ENCODE measurements around the gene BBOX1.
"Not testable (repeated sequence)": the region's sequence is repeated elsewhere in the genome, so short reads cannot be mapped to it uniquely, and the experiment has no call there.

BBOX1 gene, protein sequence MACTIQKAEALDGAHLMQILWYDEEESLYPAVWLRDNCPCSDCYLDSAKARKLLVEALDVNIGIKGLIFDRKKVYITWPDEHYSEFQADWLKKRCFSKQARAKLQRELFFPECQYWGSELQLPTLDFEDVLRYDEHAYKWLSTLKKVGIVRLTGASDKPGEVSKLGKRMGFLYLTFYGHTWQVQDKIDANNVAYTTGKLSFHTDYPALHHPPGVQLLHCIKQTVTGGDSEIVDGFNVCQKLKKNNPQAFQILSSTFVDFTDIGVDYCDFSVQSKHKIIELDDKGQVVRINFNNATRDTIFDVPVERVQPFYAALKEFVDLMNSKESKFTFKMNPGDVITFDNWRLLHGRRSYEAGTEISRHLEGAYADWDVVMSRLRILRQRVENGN

DNA sequence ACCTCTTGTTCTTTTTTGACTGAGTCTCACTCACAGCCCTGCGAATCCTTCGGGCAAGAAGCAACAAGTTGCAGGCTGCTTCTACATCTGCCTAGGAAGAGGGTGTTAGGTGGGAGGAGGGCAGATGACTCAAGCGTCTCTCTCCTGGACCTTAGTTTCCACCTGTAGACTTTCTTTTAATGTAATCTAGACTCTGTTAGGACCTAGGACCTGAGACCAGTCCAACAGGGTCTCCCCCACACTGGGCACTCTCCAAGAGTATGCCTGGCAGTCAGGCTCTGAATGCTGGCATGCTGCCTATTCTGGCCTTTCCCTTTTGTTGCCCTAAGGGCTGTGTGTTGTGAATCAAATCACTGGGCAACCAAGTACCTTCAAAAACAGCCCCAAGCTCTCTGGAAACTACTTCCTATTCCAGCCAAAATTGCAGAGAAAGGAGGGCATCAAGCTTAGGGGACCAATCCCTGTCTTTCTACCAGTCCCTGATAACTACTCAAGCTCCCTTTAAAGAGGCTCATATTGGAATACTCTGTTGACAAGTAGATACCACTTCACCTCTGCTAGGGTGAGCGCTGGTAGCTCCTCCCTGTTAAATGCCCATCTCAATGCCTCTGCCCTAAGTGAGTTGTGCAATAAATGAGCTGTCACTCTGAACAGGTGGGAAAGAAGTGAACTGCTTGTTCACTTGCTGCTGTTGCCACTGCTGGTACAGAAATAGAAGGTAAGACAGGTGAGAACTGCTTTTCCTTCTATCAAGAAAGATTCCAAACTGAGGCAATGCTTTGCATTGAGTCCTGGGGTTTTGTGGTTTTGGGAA is at the start of gene BBOX1:
Gene BBOX1 (plus strand): TSS at position 514 of the 814 bp plus-strand sequence. CDS start 14,616 bp downstream, outside the sequence.
- DNase-seq (ENCODE audit: low spot score), result no peak

GRCh38 chr11:26992031-26992541 is 48.5 kb upstream of the BBOX1 start:
- DNase-seq (ENCODE audit: low spot score), result no peak

DNA sequence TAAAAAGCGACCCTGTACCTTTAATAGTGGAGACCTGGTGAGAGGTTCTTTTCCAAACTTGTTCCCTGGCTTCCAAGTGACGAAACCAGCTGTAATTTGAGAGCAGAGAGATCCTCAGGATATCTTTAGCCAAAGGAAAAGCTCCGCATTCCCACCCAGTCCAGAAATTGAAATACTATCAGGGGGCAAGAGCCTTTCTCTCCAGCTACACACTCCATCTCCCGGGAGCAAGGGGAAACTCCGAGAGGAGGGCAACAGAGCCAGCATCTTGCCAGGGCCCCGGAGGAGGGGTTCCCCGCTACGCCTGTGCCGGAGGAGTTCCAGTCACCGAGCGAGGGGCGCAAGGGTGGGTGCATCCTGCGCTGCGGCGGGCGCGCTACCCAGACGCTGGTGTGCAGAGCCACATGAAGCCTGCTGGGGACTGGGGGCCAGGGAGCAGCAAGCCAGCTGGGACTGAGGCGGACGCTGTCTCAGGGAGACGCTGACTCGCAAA is 46.6 kb upstream of the BBOX1 start, which contains the start of gene FIBIN:
Gene FIBIN (plus strand): TSS at position 148 of the 493 bp plus-strand sequence. CDS start 415 bp downstream, outside the sequence.
- DNase-seq (ENCODE audit: low spot score), result no peak

- DNase-seq (ENCODE audit: low spot score), result no peak
Observed at GRCh38 chr11:26994631-26995095, 46.0 kb upstream of the BBOX1 start.

DNA sequence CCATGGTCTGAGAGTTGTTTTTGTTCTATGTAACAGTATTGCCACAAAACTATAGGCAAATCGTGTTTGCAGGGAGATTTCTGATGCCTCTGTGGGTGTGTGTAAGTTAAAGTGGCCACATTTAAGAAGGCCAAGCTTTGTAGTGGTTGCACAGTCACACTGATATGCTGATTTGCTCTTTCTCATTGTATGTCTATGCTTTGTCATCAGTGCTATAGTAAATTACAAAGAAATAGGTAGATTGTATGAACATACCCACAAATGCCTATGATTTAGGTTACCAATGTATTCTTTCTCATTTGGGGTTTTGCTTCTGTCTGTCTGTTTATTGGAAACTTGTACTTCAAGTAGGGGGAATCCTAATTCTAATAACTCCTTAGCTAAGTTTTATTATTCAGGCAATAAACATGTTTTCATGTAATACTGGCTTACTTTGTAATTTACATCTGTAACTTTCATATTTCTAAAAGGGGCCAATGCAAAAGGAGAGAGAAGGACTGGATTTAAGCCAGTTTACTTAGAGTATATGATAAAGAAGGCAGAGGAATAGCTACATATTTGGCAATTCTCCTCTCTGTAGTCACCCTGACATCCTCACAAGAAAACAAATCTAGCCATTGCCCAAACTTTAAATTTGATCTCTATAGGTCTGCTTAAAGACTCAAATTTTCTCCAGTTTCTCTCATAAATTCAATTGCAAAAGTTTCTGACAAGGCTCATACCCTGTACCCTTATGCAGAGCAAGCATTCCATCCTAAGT is 44.7 kb upstream of the BBOX1 start:
- DNase-seq (ENCODE audit: low spot score), result no peak

GRCh38 chr11:26997378-26997777 is 43.2 kb upstream of the BBOX1 start:
- DNase-seq (ENCODE audit: low spot score), result no peak

GRCh38 chr11:27001136-27001730 is 39.4 kb upstream of the BBOX1 start:
- DNase-seq (ENCODE audit: low spot score), result not testable (repeated sequence)

DNA sequence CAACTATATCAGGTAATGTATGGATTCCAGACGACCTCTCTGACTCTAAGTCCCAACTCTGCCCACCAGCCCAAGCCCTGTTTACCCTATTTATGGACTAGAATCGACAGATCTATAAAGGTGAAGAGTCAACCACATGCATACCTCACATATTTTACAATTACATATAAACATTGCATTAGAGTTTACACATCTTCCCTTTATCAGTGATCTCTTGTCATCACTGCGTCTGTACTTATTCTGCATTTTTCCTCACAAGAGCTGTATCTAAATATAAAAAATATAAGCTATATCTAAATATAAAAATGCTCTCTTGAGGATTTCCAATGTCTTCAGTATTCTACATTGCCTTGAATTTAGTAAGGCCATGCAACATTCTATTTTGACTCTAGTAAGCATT is 38.2 kb upstream of the BBOX1 start:
- no peak for DNase-seq (ENCODE audit: low spot score)

DNA sequence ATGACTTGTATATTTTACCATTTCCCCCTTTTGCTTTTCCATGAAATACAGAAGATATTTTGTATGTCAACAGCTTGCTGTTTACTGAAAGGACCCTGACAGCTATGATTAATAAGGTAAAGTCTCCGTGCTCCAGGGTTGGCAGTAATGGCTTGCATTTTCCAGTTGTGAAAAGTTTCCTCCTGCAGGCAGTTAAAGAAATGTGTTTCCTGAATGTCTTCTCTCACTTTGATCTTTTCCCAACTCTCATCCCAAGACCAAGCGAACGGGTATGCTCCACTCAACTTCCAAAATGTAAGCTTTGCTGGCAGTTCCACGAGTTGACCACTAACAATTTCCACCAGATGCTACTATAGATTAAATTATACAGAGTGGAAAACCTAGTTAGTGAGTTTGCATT is 37.8 kb upstream of the BBOX1 start:
- DNase-seq (ENCODE audit: low spot score), result no peak

- DNase-seq (ENCODE audit: low spot score), result no peak
Observed at GRCh38 chr11:27004103-27004502, 36.5 kb upstream of the BBOX1 start.

GRCh38 chr11:27008811-27009535 is 31.6 kb upstream of the BBOX1 start:
- no peak for DNase-seq (ENCODE audit: low spot score)

DNA sequence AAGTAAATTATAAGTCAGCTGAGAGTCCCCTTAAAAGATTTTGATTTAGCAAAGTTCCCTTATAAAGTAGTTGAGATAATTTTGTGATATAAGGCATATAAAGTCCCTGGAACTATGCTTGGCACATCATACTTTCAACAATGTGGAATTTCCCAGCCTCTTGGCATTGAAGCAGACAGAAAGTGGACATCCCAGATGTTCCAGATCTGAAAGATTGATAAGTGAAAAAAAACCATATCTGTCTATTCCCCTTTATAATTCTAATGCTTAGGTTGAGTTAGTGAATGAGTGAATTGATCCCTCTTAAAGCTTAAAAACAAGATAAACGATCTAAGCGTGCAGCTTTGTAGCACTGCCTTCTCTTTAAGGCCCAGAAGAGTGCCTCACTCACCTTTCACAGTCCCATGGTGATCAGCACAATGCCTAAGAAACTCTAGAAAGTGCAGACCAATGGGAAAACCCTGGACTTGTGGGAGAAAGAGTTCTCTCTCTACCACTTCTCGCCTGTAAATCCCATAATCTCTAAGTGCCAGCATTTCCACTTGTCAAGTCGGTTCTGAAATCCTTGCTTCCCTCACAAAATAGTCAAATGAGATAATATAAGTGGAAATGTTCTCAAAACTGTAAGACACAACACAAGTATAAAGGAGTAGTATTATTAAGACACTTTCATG is 28.9 kb upstream of the BBOX1 start:
- no peak for DNase-seq (ENCODE audit: low spot score)

GRCh38 chr11:27012234-27012921 is 28.2 kb upstream of the BBOX1 start:
- DNase-seq (ENCODE audit: low spot score), result no peak

DNA sequence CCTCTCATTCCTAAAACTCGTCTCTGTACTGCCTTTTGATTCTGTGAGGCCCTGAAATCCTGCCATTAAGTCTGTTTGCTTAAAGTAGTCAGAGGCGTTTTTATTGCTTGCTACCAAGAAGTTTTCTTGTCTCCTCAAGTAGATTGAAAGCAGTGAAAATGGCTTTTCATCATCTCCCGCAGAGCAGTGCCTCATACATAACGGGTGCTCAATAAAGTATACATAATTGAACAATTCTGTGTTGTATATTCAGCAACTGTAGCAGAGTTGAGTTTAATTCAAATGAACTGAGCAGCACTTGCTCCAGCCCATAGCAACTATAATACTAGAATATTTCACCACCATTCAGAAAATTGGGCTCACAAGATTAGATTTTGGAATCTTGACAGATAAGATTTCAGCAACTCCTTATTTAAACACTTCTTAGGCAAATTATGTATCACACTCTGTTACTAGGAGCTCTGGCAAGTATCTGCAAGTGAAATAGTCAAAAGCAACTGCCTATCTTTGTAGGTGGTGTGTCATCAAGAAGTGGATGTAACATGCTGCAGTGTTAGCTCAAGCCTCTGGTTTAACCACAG is 26.7 kb upstream of the BBOX1 start:
- DNase-seq (ENCODE audit: low spot score), result no peak

GRCh38 chr11:27018902-27019529 is 21.6 kb upstream of the BBOX1 start:
- DNase-seq (ENCODE audit: low spot score), result no peak

- DNase-seq (ENCODE audit: low spot score), result no peak
Observed at GRCh38 chr11:27020751-27021150, 19.9 kb upstream of the BBOX1 start.

DNA sequence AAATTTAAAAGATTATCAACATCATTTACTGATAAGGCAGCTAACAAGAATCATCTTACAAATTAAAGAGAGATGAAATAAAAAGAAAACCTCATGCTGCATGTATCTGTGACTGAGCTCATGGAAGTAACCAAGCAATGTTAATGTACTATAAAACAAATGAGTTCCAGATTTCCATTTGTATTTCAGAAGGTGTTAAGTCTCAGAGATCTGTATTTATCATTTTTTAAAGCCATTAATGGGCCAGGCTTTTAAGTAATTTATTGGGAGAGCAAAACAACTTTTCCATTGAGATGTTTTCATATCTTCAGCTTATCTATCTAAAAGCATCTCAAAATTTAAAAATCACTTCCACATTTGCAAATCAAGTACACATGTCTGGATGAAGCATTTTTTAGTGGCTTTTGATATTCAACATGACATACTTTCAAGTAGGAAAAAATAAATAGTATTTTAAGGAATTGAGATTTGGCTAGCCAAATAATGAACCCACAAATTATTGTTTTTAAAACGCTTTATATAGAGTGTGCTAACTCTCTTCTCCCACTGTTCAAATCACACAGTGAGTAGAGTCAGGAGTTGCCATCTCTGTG is 17.9 kb upstream of the BBOX1 start:
- no peak for DNase-seq (ENCODE audit: low spot score)

GRCh38 chr11:27024865-27025264 is 15.8 kb upstream of the BBOX1 start:
- DNase-seq (ENCODE audit: low spot score), result no peak
